IMR-90 (cell line): Measurements from ENCODE around the gene RERE. TPM values are rescaled to one million over a fixed set of nuclear protein-coding genes. Genes with fewer than 3 reads are reported as not detected.

Experiments
- ATAC-seq: fragments of 200-7000 bp; cut with Tn5 transposase; 2 replicates; pipeline ENCODE4 v1.9.1; 2020; ENCODE audit warnings: low read depth, mild to moderate bottlenecking, moderate library complexity
- BruUV-seq: library from RNA; stranded (reverse); fragments of 400-500 nt; replicated peaks from 2 replicates; lab custom pipeline; 2021; lab: Mats Ljungman, UMichigan
- CTCF ChIA-PET: fragments of 300-600 bp; formaldehyde crosslinking; extraction: SDS; loops from one replicate; lab custom pipeline; 2021; ENCODE audit warnings: antibody characterized with exemption; lab: Yijun Ruan, JAX
- POLR2A ChIA-PET: fragments of 300-600 bp; sonication (Branson Sonifier 250); formaldehyde crosslinking; loops from one replicate; lab custom pipeline; 2022; ENCODE audit warnings: antibody characterized with exemption; ENCODE audit not compliant: unreplicated experiment; lab: Charles Lee
- DNase-seq: peaks from one replicate; pipeline ENCODE4 v3.0.0; 2013
- H2AFZ ChIP-seq: replicated peaks from 2 replicates; pipeline ENCODE3; 2013; ENCODE audit warnings: low read length, mild to moderate bottlenecking; ENCODE audit not compliant: poor library complexity
- H2AK5ac ChIP-seq: 2 replicates; pipeline ENCODE4 v1.6.1; 2013; ENCODE audit warnings: low read depth, low read length, inconsistent platforms
- H2AK9ac ChIP-seq: replicated peaks from 2 replicates; pipeline ENCODE3; 2013; ENCODE audit warnings: mild to moderate bottlenecking, low read depth, low read length, moderate library complexity; ENCODE audit not compliant: poor library complexity
- H2BK120ac ChIP-seq: 2 replicates; pipeline ENCODE4 v1.6.1; 2013; ENCODE audit warnings: low read depth, low read length, inconsistent platforms
- H2BK15ac ChIP-seq: 3 replicates; pipeline ENCODE4 v1.6.1; 2013; ENCODE audit warnings: low read depth, low read length, inconsistent platforms
- H2BK20ac ChIP-seq: 2 replicates; pipeline ENCODE4 v1.6.1; 2013; ENCODE audit warnings: low read depth, mild to moderate bottlenecking, inconsistent platforms, low read length, moderate library complexity
- H2BK5ac ChIP-seq: 2 replicates; pipeline ENCODE4 v1.6.1; 2013; ENCODE audit warnings: mild to moderate bottlenecking, low read depth, low read length, inconsistent platforms; ENCODE audit not compliant: poor library complexity, severe bottlenecking
- H3K14ac ChIP-seq: replicated peaks from 2 replicates; pipeline ENCODE4 v1.6.1; 2013; ENCODE audit warnings: low read depth, low read length, inconsistent platforms
- H3K18ac ChIP-seq: 2 replicates; pipeline ENCODE4 v1.6.1; 2013; ENCODE audit warnings: low read depth, low read length, control low read depth
- H3K23ac ChIP-seq: 2 replicates; pipeline ENCODE4 v1.6.1; 2013; ENCODE audit warnings: low read depth, low read length, inconsistent platforms
- H3K27ac ChIP-seq: 2 replicates; pipeline ENCODE4 v1.5.1; 2013; ENCODE audit warnings: mild to moderate bottlenecking, control low read depth, low read length; ENCODE audit not compliant: insufficient read depth
- H3K27me3 ChIP-seq: 2 replicates; pipeline ENCODE4 v1.6.1; 2013; ENCODE audit warnings: low read length; ENCODE audit not compliant: control insufficient read depth, insufficient read depth
- H3K36me3 ChIP-seq: 2 replicates; pipeline ENCODE4 v1.6.1; 2013; ENCODE audit warnings: low read length, mixed read lengths; ENCODE audit not compliant: control insufficient read depth, insufficient read depth
- H3K4ac ChIP-seq: 2 replicates; pipeline ENCODE4 v1.6.1; 2013; ENCODE audit warnings: low read depth, low read length, inconsistent platforms
- H3K4me1 ChIP-seq: 2 replicates; pipeline ENCODE4 v1.6.1; 2013; ENCODE audit warnings: low read length, mixed read lengths; ENCODE audit not compliant: control insufficient read depth, insufficient read depth
- H3K4me2 ChIP-seq: 2 replicates; pipeline ENCODE4 v1.6.1; 2013; ENCODE audit warnings: low read depth, mild to moderate bottlenecking, control low read depth, low read length, moderate library complexity
- H3K4me3 ChIP-seq: 2 replicates; pipeline ENCODE4 v1.5.1; 2013; ENCODE audit warnings: low read depth, mild to moderate bottlenecking, control low read depth, low read length, moderate library complexity; ENCODE audit not compliant: insufficient read depth
- H3K56ac ChIP-seq: 2 replicates; pipeline ENCODE4 v1.6.1; 2013; ENCODE audit warnings: low read length, inconsistent platforms; ENCODE audit not compliant: insufficient read depth; ENCODE audit errors: extremely low read depth
- H3K79me1 ChIP-seq, 2 experiments: 2 replicates each; pipeline ENCODE4 v1.6.1; 2013; ENCODE audit warnings: low read length in 2 of 2, inconsistent platforms in 1 of 2, low read depth in 1 of 2
- H3K9ac ChIP-seq: 2 replicates; pipeline ENCODE4 v1.6.1; 2013; ENCODE audit warnings: low read depth, low read length, control low read depth
- H3K9me1 ChIP-seq: 2 replicates; pipeline ENCODE4 v1.6.1; 2013; ENCODE audit warnings: low read length, inconsistent platforms; ENCODE audit not compliant: insufficient read depth
- H3K9me3 ChIP-seq: 2 replicates; pipeline ENCODE4 v1.6.1; 2013; ENCODE audit warnings: low read length; ENCODE audit not compliant: control insufficient read depth, insufficient read depth
- H4K20me1 ChIP-seq: 2 replicates; pipeline ENCODE4 v1.6.1; 2013; ENCODE audit warnings: low read length, inconsistent platforms; ENCODE audit not compliant: insufficient read depth
- H4K5ac ChIP-seq: 2 replicates; pipeline ENCODE4 v1.6.1; 2013; ENCODE audit warnings: mild to moderate bottlenecking, low read depth, low read length, control low read depth
- H4K8ac ChIP-seq, 2 experiments: 2 replicates each; pipeline ENCODE4 v1.6.1; 2013; ENCODE audit warnings: low read depth in 2 of 2, low read length in 2 of 2, control low read depth in 1 of 2, inconsistent platforms in 1 of 2
- H4K91ac ChIP-seq: 2 replicates; pipeline ENCODE4 v1.6.1; 2013; ENCODE audit warnings: low read depth, low read length, inconsistent platforms; ENCODE audit not compliant: insufficient read depth
- BHLHE40 ChIP-seq: fragments of 150-350 bp; IDR thresholded peaks from 2 replicates; pipeline ENCODE4 v1.6.1; 2016; ENCODE audit warnings: mild to moderate bottlenecking, low read depth, low read length
- CEBPB ChIP-seq: IDR thresholded peaks from 2 replicates; pipeline ENCODE4 v1.6.1; 2012; ENCODE audit warnings: low read depth, low read length, improper control_type of control experiment
- CHD1 ChIP-seq: IDR thresholded peaks from 2 replicates; pipeline ENCODE4 v1.6.1; 2012; ENCODE audit warnings: low read depth, low read length, improper control_type of control experiment
- CTCF ChIP-seq: conservative IDR thresholded peaks from 2 replicates; pipeline ENCODE4 v1.5.1; 2012; ENCODE audit warnings: mild to moderate bottlenecking, low read depth, low read length, improper control_type of control experiment
- ELK1 ChIP-seq: fragments of 150-350 bp; IDR thresholded peaks from 2 replicates; pipeline ENCODE4 v1.6.1; 2016; ENCODE audit warnings: low read depth, mild to moderate bottlenecking, low read length, moderate library complexity, borderline replicate concordance
- FOS ChIP-seq: fragments of 150-350 bp; IDR thresholded peaks from 2 replicates; pipeline ENCODE4 v1.6.1; 2016; ENCODE audit warnings: low read depth, low read length
- MAFK ChIP-seq: IDR thresholded peaks from 2 replicates; pipeline ENCODE4 v1.6.1; 2012; ENCODE audit warnings: low read depth, low read length, improper control_type of control experiment
- MXI1 ChIP-seq: IDR thresholded peaks from 2 replicates; pipeline ENCODE4 v1.6.1; 2012; ENCODE audit warnings: low read depth, mild to moderate bottlenecking, low read length, moderate library complexity, borderline replicate concordance
- NFE2L2 ChIP-seq: fragments of 150-350 bp; IDR thresholded peaks from 2 replicates; pipeline ENCODE4 v1.6.1; 2016; ENCODE audit warnings: low read depth, mild to moderate bottlenecking, low read length
- POLR2A ChIP-seq: IDR thresholded peaks from 2 replicates; pipeline ENCODE4 v1.6.1; 2012; ENCODE audit warnings: mild to moderate bottlenecking, low read depth, low read length
- RAD21 ChIP-seq: IDR thresholded peaks from 2 replicates; pipeline ENCODE4 v1.6.1; 2012; ENCODE audit warnings: low read length, improper control_type of control experiment
- RCOR1 ChIP-seq: IDR thresholded peaks from 2 replicates; pipeline ENCODE4 v1.6.1; 2012; ENCODE audit warnings: mild to moderate bottlenecking, low read length, improper control_type of control experiment; ENCODE audit not compliant: insufficient replicate concordance
- RFX5 ChIP-seq: IDR thresholded peaks from 2 replicates; pipeline ENCODE4 v1.8.0; 2012; ENCODE audit warnings: low read depth, mild to moderate bottlenecking, low read length, moderate library complexity
- USF2 ChIP-seq: fragments of 150-350 bp; IDR thresholded peaks from 2 replicates; pipeline ENCODE4 v1.6.1; 2017; ENCODE audit warnings: mild to moderate bottlenecking, antibody characterized with exemption, low read length, low read depth
- WGBS, 2 experiments: methylation state at CpG; one replicate each; pipeline versions ENCODE4 v1.1.5 to v1.1.7; 2013; ENCODE audit warnings: missing lambda C conversion rate in 2 of 2; ENCODE audit not compliant: insufficient read length in 1 of 2; ENCODE audit errors: extremely low coverage in 2 of 2; 5-methylcytosine and 5-hydroxymethylcytosine counted together
- dilution Hi-C: fragments of 300-500 bp; cut with HindIII; formaldehyde crosslinking; loops from one replicate; pipeline ENCODE4 v1.14.3; 2018; ENCODE audit warnings: low sequenced_read_pairs; ENCODE audit not compliant: unreplicated experiment
- in situ Hi-C: fragments of 300-500 bp; cut with MboI; formaldehyde crosslinking; loops from 3 replicates; pipeline ENCODE4 v1.14.3; 2019; ENCODE audit warnings: low sequenced_read_pairs, inconsistent platforms, mixed read lengths
- intact Hi-C: fragments of 100-400 bp; cut with micrococcal nuclease; formaldehyde crosslinking; loops from 2 replicates; pipeline ENCODE4 v1.10.0; 2022
- polyA plus RNA-seq, 3 experiments: library from polyadenylated mRNA; depleted of rRNA; stranded (reverse); fragments of >200 nt; gene quantifications; 2 replicates each; pipeline ENCODE4 v1.2.3, GENCODE V29; 2012; ENCODE audit warnings: low replicate concordance in 1 of 3
- total RNA-seq: library from RNA; depleted of rRNA; stranded (reverse); fragments of >200 nt; gene quantifications from 2 replicates; pipeline ENCODE4 v1.2.3, GENCODE V29; 2012

The RERE gene
- total and polyA plus RNA-seq, 2 of the 4 experiments (the other 2 are of a cell fraction), result 11.5 to 25.1 TPM

GRCh38 chr1:8396786-8397406 lies 420.5 kb downstream of the RERE start:
- ChIA-PET POLR2A (no interaction called here), CTCF (interaction anchor here (1.4 to 1.8 kb wide), 2 partner anchors 12 to 67 kb away, joined by 6 to 8 read pairs; no protein-coding TSS in a partner anchor)
- Histone ChIP-seq H3K79me1 (peaks cover 36 to 72% of the 10 kb centered on the region in 2 experiments), H3K4ac (peak overlapping the region; percentile 65; the same call in 1 of the 2 replicates), H3K18ac (peak overlapping the region; percentile 54), H2BK5ac (peak overlapping the region; percentile 93), H3K56ac (peak overlapping the region; percentile 51), H3K36me3 (peaks cover 28% of the 10 kb centered on the region), H3K27me3 (no peaks in the 10 kb centered on the region), H3K14ac (peak overlapping the region; percentile 30), H3K9me3 (no peaks in the 10 kb centered on the region), H4K91ac (peak overlapping the region; percentile 41; the same call in 1 of the 2 replicates), H3K9ac (peak overlapping the region; percentile 3; the same call in 1 of the 2 replicates), H2AK5ac (peak overlapping the region; percentile 66), H2BK20ac (peak overlapping the region; percentile 80), H4K5ac (peak overlapping the region; percentile 0; the same call in 1 of the 2 replicates), H3K23ac (peak overlapping the region; percentile 78; the same call in 1 of the 2 replicates), H3K4me1 (peaks cover 29% of the 10 kb centered on the region), H4K8ac (peak overlapping the region; percentile 39 to 86; a peak in 2 of 4 replicates), H4K20me1 (peaks cover 26% of the 10 kb centered on the region; the same call in 1 of the 2 replicates), H3K4me3 (no peak overlapping the region; the same call in 1 of the 2 replicates), H2AK9ac (peak overlapping the region; percentile 50), H3K27ac (peak overlapping the region; percentile 53; the same call in 1 of the 2 replicates), H3K4me2 (peak overlapping the region; percentile 41; the same call in 1 of the 2 replicates), H2BK15ac (peak overlapping the region; percentile 56; the same call in 2 of the 3 replicates), H2BK120ac (peak overlapping the region; percentile 71), H2AFZ (no peak overlapping the region), H3K9me1 (peaks cover 24% of the 10 kb centered on the region)
- DNase-seq, result peak; percentile 99
- TF ChIP-seq POLR2A (peak; percentile 75; the same call in 1 of the 2 replicates), USF2 (peak; percentile 95), RCOR1 (peak; percentile 79), CTCF (no peak), BHLHE40 (peak; percentile 82), MXI1 (peak; percentile 78), NFE2L2 (peak; percentile 62), FOS (peak; percentile 82), RFX5 (no peak), CHD1 (peak; percentile 64; the same call in 1 of the 2 replicates), MAFK (peak; percentile 59), CEBPB (peak; percentile 86), ELK1 (no peak), RAD21 (no peak; the same call in none of the 2 replicates)
- no TSS peak for BruUV-seq
- ATAC-seq, result peak; percentile 79
- in situ Hi-C loops, result no loop called here
- dilution Hi-C loops, result no loop called here
- no CpG with 5 or more reads among the region's 4 CpGs for WGBS, 2 experiments
- intact Hi-C loops, result loop anchor here (1.0 to 2.0 kb wide), 2 partner anchors 24 to 25 kb away; no protein-coding TSS in a partner anchor
